Measurements from ENCODE around the gene DLD. TPM values are rescaled to one million over a fixed set of nuclear protein-coding genes. Genes with fewer than 3 reads are reported as not detected.
"Not testable (repeated sequence)": the region's sequence is repeated elsewhere in the genome, so short reads cannot be mapped to it uniquely, and the experiment has no call there.

The DLD gene
- total and polyA plus RNA-seq, 2 experiments from 2014 or later: 38.1 to 76.2 TPM

DNA sequence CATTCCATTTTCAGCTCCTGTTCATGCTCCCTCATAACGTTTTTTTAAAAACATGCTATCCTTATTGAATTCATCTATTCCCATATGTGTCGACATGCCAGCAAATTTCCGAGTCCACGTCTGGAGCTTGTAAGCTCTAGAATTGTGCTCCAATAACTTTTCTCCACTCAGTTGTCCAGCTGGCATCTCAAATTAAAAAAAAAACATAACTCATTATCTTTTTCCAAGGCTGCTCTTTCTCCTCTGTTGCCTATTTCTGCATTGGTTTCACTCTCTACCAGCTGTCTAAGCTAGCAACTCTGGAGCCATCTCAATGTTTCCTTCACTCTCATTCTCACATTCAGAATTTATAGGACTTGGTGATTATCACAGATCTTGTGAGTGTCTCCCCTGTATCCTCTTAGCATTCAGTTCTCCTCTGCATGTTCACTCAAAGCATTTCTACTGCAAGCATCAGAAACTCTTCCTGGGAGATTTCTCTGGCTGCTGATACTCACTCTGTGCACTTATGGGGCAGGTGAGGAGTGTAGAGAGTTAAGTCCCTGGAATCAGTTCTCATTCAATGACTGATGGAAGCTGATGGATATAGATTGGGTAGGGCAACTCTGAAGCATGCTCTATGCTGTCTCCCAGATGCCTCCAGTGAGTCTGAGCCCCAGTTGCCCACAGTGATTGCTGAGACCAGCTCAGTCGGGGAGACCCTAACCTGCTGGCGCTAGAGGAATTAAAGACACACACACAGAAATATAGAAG lies 6.7 kb upstream of the DLD start:
- no peak overlapping the region for H3K4me2 ChIP-seq
- H3K79me2 ChIP-seq (replicated peaks; ENCODE audit: insufficient read depth): no peaks in the 10 kb centered on the region
- Mint-ChIP-seq H3K9me3 (peaks cover 5% of the 10 kb centered on the region; the same call in 1 of the 3 replicates), H3K27ac (no peak overlapping the region), H3K27me3 (ENCODE audit: insufficient read depth, low read depth, poor library complexity) (peaks cover 4% of the 10 kb centered on the region), H3K36me3 (ENCODE audit: low read depth) (no peaks in the 10 kb centered on the region), H3K4me3 (no peak overlapping the region), H3K4me1 (no peaks in the 10 kb centered on the region)
- no peaks in the 10 kb centered on the region for H3K9me2 ChIP-seq (ENCODE audit: insufficient read depth)
- no peaks in the 10 kb centered on the region for H3K4me1 ChIP-seq (ENCODE audit: insufficient read depth)
- H3F3A ChIP-seq (replicated peaks; ENCODE audit: low read depth): no peaks in the 10 kb centered on the region
- no peaks in the 10 kb centered on the region for H3K27me3 ChIP-seq (ENCODE audit: insufficient read depth)
- H3K4me3 ChIP-seq: no peak overlapping the region
- no peak for TF ChIP-seq EZH2phosphoT487 (IDR thresholded peaks at IDR 0.05; ENCODE audit: unreplicated experiment)
- no peak for TF ChIP-seq EZH2 (IDR thresholded peaks at IDR 0.05; ENCODE audit: low read depth, unreplicated experiment)
- TF ChIP-seq ZNF331 (CRISPR knock-in tag; IDR thresholded peaks at IDR 0.05; ENCODE audit: low read depth): no peak
- no peak for TF ChIP-seq STAT1 (IDR thresholded peaks at IDR 0.05; ENCODE audit: unreplicated experiment)
- TF ChIP-seq, protein P1, sequence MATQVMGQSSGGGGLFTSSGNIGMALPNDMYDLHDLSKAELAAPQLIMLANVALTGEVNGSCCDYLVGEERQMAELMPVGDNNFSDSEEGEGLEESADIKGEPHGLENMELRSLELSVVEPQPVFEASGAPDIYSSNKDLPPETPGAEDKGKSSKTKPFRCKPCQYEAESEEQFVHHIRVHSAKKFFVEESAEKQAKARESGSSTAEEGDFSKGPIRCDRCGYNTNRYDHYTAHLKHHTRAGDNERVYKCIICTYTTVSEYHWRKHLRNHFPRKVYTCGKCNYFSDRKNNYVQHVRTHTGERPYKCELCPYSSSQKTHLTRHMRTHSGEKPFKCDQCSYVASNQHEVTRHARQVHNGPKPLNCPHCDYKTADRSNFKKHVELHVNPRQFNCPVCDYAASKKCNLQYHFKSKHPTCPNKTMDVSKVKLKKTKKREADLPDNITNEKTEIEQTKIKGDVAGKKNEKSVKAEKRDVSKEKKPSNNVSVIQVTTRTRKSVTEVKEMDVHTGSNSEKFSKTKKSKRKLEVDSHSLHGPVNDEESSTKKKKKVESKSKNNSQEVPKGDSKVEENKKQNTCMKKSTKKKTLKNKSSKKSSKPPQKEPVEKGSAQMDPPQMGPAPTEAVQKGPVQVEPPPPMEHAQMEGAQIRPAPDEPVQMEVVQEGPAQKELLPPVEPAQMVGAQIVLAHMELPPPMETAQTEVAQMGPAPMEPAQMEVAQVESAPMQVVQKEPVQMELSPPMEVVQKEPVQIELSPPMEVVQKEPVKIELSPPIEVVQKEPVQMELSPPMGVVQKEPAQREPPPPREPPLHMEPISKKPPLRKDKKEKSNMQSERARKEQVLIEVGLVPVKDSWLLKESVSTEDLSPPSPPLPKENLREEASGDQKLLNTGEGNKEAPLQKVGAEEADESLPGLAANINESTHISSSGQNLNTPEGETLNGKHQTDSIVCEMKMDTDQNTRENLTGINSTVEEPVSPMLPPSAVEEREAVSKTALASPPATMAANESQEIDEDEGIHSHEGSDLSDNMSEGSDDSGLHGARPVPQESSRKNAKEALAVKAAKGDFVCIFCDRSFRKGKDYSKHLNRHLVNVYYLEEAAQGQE (IDR thresholded peaks at IDR 0.05; ENCODE audit: unreplicated experiment): no peak
- H2AFZ ChIP-seq: 0 out of 2 replicates have a peak overlapping the region, but pooled peaks have one; percentile 63
- ATAC-seq (no peak), DNase-seq (ENCODE audit: low spot score) (no peak)
- no peaks in the 10 kb centered on the region for H4K20me1 ChIP-seq (replicated peaks; ENCODE audit: insufficient read depth)
- H3K27ac ChIP-seq (ENCODE audit: low read depth): no peak overlapping the region
- H3K36me3 ChIP-seq (ENCODE audit: insufficient read depth): no peaks in the 10 kb centered on the region

DNA sequence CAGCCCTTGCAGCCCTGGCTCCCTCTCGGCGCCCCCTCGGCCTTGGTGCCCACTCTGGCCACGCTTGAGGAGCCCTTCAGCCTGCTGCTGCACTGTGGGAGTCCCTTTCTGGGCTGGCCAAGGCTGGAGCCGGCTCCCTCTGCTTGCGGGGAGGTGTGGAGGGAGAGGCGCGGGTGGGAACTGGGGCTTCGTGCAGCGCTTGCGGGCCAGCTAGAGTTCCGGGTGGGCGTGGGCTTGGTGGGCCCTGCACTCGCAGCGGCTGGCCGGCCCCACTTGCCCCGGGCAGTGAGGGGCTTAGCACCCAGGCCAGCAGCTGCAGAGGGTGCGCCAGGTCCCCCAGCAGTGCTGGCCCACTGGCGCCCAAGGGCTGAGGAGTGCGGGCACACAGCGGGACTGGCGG lies 3.2 kb upstream of the DLD start:
- H4K20me1 ChIP-seq (replicated peaks; ENCODE audit: insufficient read depth); H3K27me3 Mint-ChIP-seq (ENCODE audit: insufficient read depth, low read depth, poor library complexity); H3K36me3 Mint-ChIP-seq (ENCODE audit: low read depth): not testable (repeated sequence)

DNA sequence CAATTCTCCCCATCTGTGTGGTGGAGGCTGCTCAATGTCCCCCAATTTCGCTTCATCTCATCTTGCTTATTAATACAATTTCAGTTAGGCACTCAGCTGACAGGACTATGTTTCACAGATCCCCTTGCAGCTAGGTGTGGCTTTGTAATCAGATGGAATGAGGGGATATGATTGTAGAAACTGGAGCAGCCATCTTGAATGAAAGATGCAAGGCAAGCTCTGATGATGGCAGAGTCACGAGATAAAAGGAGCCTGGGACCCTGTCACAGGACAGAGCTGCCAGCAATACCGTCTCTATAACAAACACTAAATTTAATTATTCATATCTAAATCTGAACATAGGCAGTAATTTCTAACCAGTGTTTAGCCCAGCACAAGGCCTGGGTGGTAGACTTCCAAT lies 991 bp upstream of the DLD start:
- H4K20me1 ChIP-seq (replicated peaks; ENCODE audit: insufficient read depth): 0 out of 2 replicates have a peak, but pooled peaks cover 3% of the 10 kb centered on the region
- Mint-ChIP-seq H3K27me3 (ENCODE audit: insufficient read depth, low read depth, poor library complexity) (peaks cover 4% of the 10 kb centered on the region), H3K9me3 (peaks cover 5% of the 10 kb centered on the region; the same call in 1 of the 3 replicates), H3K4me1 (peaks cover 10% of the 10 kb centered on the region), H3K36me3 (ENCODE audit: low read depth) (peaks cover 6% of the 10 kb centered on the region; the same call in 2 of the 3 replicates), H3K4me3 (no peak overlapping the region), H3K27ac (no peak overlapping the region)
- no peaks in the 10 kb centered on the region; the same call in 1 of the 2 replicates for H3K36me3 ChIP-seq (ENCODE audit: insufficient read depth)
- no peak for ATAC-seq
- DNase-seq (ENCODE audit: low spot score): no peak
- no peaks in the 10 kb centered on the region for H3F3A ChIP-seq (replicated peaks; ENCODE audit: low read depth)
- H3K79me2 ChIP-seq (replicated peaks; ENCODE audit: insufficient read depth): peaks cover 37% of the 10 kb centered on the region
- H3K4me2 ChIP-seq: peak overlapping the region; percentile 85
- H3K4me3 ChIP-seq: no peak overlapping the region
- H2AFZ ChIP-seq: peak overlapping the region; percentile 95
- H3K4me1 ChIP-seq (ENCODE audit: insufficient read depth): peaks cover 8% of the 10 kb centered on the region; the same call in 1 of the 2 replicates
- H3K9me2 ChIP-seq (ENCODE audit: insufficient read depth): no peaks in the 10 kb centered on the region
- no peaks in the 10 kb centered on the region for H3K27me3 ChIP-seq (ENCODE audit: insufficient read depth)
- H3K27ac ChIP-seq (ENCODE audit: low read depth): no peak overlapping the region
- TF ChIP-seq NANOG (IDR thresholded peaks at IDR 0.05; ENCODE audit: borderline replicate concordance) (no peak), CREB1 (CRISPR knock-in tag; IDR thresholded peaks at IDR 0.05; ENCODE audit: low read depth) (no peak), POLR2AphosphoS5 (IDR thresholded peaks at IDR 0.05; ENCODE audit: low read depth) (no peak)
- TF ChIP-seq, protein P2, sequence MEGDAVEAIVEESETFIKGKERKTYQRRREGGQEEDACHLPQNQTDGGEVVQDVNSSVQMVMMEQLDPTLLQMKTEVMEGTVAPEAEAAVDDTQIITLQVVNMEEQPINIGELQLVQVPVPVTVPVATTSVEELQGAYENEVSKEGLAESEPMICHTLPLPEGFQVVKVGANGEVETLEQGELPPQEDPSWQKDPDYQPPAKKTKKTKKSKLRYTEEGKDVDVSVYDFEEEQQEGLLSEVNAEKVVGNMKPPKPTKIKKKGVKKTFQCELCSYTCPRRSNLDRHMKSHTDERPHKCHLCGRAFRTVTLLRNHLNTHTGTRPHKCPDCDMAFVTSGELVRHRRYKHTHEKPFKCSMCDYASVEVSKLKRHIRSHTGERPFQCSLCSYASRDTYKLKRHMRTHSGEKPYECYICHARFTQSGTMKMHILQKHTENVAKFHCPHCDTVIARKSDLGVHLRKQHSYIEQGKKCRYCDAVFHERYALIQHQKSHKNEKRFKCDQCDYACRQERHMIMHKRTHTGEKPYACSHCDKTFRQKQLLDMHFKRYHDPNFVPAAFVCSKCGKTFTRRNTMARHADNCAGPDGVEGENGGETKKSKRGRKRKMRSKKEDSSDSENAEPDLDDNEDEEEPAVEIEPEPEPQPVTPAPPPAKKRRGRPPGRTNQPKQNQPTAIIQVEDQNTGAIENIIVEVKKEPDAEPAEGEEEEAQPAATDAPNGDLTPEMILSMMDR (conservative IDR thresholded peaks at IDR 0.05; ENCODE audit: low read depth in 2 of 2): no peak

More for the DNA sequence above, 3.2 kb upstream of the DLD start:
- peaks cover 15% of the 10 kb centered on the region for H3K79me2 ChIP-seq (replicated peaks; ENCODE audit: insufficient read depth)
- H3K27ac Mint-ChIP-seq; H3K4me1 ChIP-seq (ENCODE audit: insufficient read depth); H2AFZ ChIP-seq; ATAC-seq; DNase-seq (ENCODE audit: low spot score); H3K36me3 ChIP-seq (ENCODE audit: insufficient read depth); H3K9me2 ChIP-seq (ENCODE audit: insufficient read depth); H3K4me2 ChIP-seq; H3F3A ChIP-seq (replicated peaks; ENCODE audit: low read depth); H3K4me3 ChIP-seq; H3K4me1 Mint-ChIP-seq; H3K4me3 Mint-ChIP-seq; H3K9me3 Mint-ChIP-seq; H3K27ac ChIP-seq (ENCODE audit: low read depth); H3K27me3 ChIP-seq (ENCODE audit: insufficient read depth): not testable (repeated sequence)

All from GM23338 (cell line).